Endothelial cell of umbilical vein (primary cell): ENCODE data around the gene ZNF519. TPM values are rescaled to one million over a fixed set of nuclear protein-coding genes. Genes with fewer than 3 reads are reported as not detected.
"Not testable (repeated sequence)": the region's sequence is repeated elsewhere in the genome, so short reads cannot be mapped to it uniquely, and the experiment has no call there.

ENCODE experiments used
- BruUV-seq: library from RNA; stranded (reverse); fragments of 400-500 nt; replicated peaks from 2 replicates; lab custom pipeline; 2021; lab: Mats Ljungman, UMichigan
- CTCF ChIA-PET: fragments of 300-600, 350-600 bp; sonication (Branson Sonifier 250); formaldehyde crosslinking; loops from one replicate; lab custom pipeline; 2021; ENCODE audit warnings: antibody characterized with exemption, inconsistent platforms; lab: Charles Lee
- POLR2A ChIA-PET: fragments of 300-600, 350-600 bp; sonication (Branson Sonifier 250); formaldehyde crosslinking; loops from one replicate; lab custom pipeline; 2021; ENCODE audit warnings: antibody characterized with exemption, inconsistent platforms; lab: Charles Lee
- DNase-seq: peaks from one replicate; pipeline ENCODE4 v3.0.0-alpha.2; 2011; ENCODE audit warnings: low read depth, low spot score
- FAIRE-seq: peaks from 2 replicates; lab custom pipeline; 2011; peaks lifted over from hg19 to GRCh38; lab: Jason Lieb, UNC
- H2AFZ ChIP-seq: 2 replicates; pipeline ENCODE4 v1.6.0; 2012; ENCODE audit warnings: low read depth, low read length, control low read depth, inconsistent platforms
- H3K27ac ChIP-seq: 2 replicates; pipeline ENCODE4 v1.5.1; 2011; ENCODE audit warnings: low read depth, mild to moderate bottlenecking, control low read depth, low read length, moderate library complexity; ENCODE audit not compliant: insufficient read depth
- H3K27me3 ChIP-seq, 2 experiments: 2 replicates each; pipeline versions ENCODE4 v1.6.0 to v1.6.1; 2011; ENCODE audit warnings: low read length in 2 of 2, mixed read lengths in 1 of 2; ENCODE audit not compliant: control insufficient read depth in 2 of 2, insufficient read depth in 2 of 2
- H3K36me3 ChIP-seq, 2 experiments: 2 replicates in 1 of 2; 3 replicates in 1 of 2; pipeline ENCODE4 v1.5.1; 2011; ENCODE audit warnings: low read length in 2 of 2, mild to moderate bottlenecking in 1 of 2, moderate library complexity in 1 of 2; ENCODE audit not compliant: control insufficient read depth in 2 of 2, insufficient read depth in 2 of 2; ENCODE audit errors: extremely low read depth in 1 of 2
- H3K4me1 ChIP-seq: 3 replicates; pipeline ENCODE4 v1.5.1; 2011; ENCODE audit warnings: mild to moderate bottlenecking, low read length; ENCODE audit not compliant: control insufficient read depth, insufficient read depth; ENCODE audit errors: extremely low read depth
- H3K4me2 ChIP-seq: 2 replicates; pipeline ENCODE4 v1.6.1; 2011; ENCODE audit warnings: low read length, control low read depth, mixed read lengths; ENCODE audit not compliant: insufficient read depth
- H3K4me3 ChIP-seq, 3 experiments: fragments of 200-600 bp in 1 of 3; sonication (generic), shearing (Covaris generic) in 1 of 3; replicated peaks in 1 of 3; 2 replicates each; pipeline ENCODE4 v1.5.1; 2011 to 2016; ENCODE audit warnings: control low read depth in 3 of 3, low read length in 3 of 3, mild to moderate bottlenecking in 2 of 3, inconsistent platforms in 1 of 3, low read depth in 1 of 3, moderate library complexity in 1 of 3; ENCODE audit not compliant: insufficient read depth in 1 of 3
- H3K79me2 ChIP-seq: 2 replicates; pipeline ENCODE4 v1.6.0; 2012; ENCODE audit warnings: low read length, inconsistent platforms; ENCODE audit not compliant: control insufficient read depth, insufficient read depth
- H3K9ac ChIP-seq: replicated peaks from 2 replicates; pipeline ENCODE3; 2011; ENCODE audit warnings: low read length, control low read depth; ENCODE audit not compliant: insufficient read depth; ENCODE audit errors: extremely low read depth
- H3K9me1 ChIP-seq: replicated peaks from 3 replicates; pipeline ENCODE4 v1.6.0; 2011; ENCODE audit warnings: mild to moderate bottlenecking, low read length; ENCODE audit not compliant: control insufficient read depth, insufficient read depth; ENCODE audit errors: extremely low read depth
- H3K9me3 ChIP-seq: replicated peaks from 2 replicates; pipeline ENCODE4 v1.5.1; 2012; ENCODE audit warnings: low read length, inconsistent platforms; ENCODE audit not compliant: control insufficient read depth, insufficient read depth
- H4K20me1 ChIP-seq: replicated peaks from 2 replicates; pipeline ENCODE3; 2011; ENCODE audit warnings: mild to moderate bottlenecking, low read length; ENCODE audit not compliant: control insufficient read depth, insufficient read depth; ENCODE audit errors: extremely low read depth
- EZH2 ChIP-seq: IDR thresholded peaks from 2 replicates; pipeline ENCODE4 v1.6.1; 2012; ENCODE audit warnings: borderline replicate concordance, low read depth, mild to moderate bottlenecking, moderate library complexity, low read length, inconsistent platforms; ENCODE audit not compliant: severe bottlenecking
- FOS ChIP-seq: IDR thresholded peaks from 2 replicates; pipeline ENCODE4 v1.6.1; 2011; ENCODE audit warnings: mild to moderate bottlenecking, low read length, moderate library complexity, borderline replicate concordance; ENCODE audit not compliant: insufficient read depth
- GATA2 ChIP-seq: IDR thresholded peaks from 2 replicates; pipeline ENCODE4 v1.7.0; 2011; ENCODE audit warnings: low read depth, mild to moderate bottlenecking, moderate library complexity, mixed read lengths, low read length; ENCODE audit not compliant: insufficient read length, insufficient read depth
- JUN ChIP-seq: IDR thresholded peaks from 2 replicates; pipeline ENCODE4 v1.6.1; 2011; ENCODE audit warnings: borderline replicate concordance, low read depth; ENCODE audit not compliant: insufficient read length, insufficient read depth
- MYC ChIP-seq: IDR thresholded peaks from one replicate; pipeline ENCODE4 v1.6.1; 2011; ENCODE audit warnings: mild to moderate bottlenecking, low read depth, low read length
- POLR2A ChIP-seq: IDR thresholded peaks from 2 replicates; pipeline ENCODE4 v1.6.1; 2012; ENCODE audit warnings: low read depth, mild to moderate bottlenecking, control low read depth, low read length
- POLR2AphosphoS5 ChIP-seq: IDR thresholded peaks from 2 replicates; pipeline ENCODE4 v1.6.1; 2012; ENCODE audit warnings: low read depth, mild to moderate bottlenecking, control low read depth, low read length, moderate library complexity; ENCODE audit not compliant: insufficient read depth
- dilution Hi-C: fragments of 300-500 bp; cut with MboI; formaldehyde crosslinking; loops from one replicate; pipeline ENCODE4 v1.15.0; 2019; ENCODE audit warnings: low sequenced_read_pairs; ENCODE audit not compliant: extremely low pct_ligation_motif_present
- intact Hi-C: fragments of 100-400 bp; cut with micrococcal nuclease; formaldehyde crosslinking; loops from one replicate; pipeline ENCODE4 v1.10.0; 2022
- polyA plus RNA-seq, 4 experiments: library from polyadenylated mRNA; depleted of rRNA in 3 of 4; stranded (reverse) in 3 of 4; unstranded in 1 of 4; fragments of >200 nt; gene quantifications; 2 replicates each; pipeline versions ENCODE4 v1.2.1 to v1.2.3, GENCODE V29; 2011 to 2012; ENCODE audit warnings: missing spikeins in 1 of 4
- total RNA-seq: library from RNA; stranded (reverse); gene quantifications from 2 replicates; pipeline ENCODE4 v1.2.3, GENCODE V29; 2021
- TF ChIP-seq, protein P1 (sequence below): IDR thresholded peaks from 2 replicates; pipeline ENCODE4 v1.6.1; 2011; ENCODE audit not compliant: insufficient read depth, insufficient read length
- TF ChIP-seq, protein P2 (sequence below), 2 donors: IDR thresholded peaks; 1 replicate in 1 of 2; 2 replicates in 1 of 2; pipeline ENCODE4 v1.5.1; 2011; ENCODE audit warnings: low read length in 2 of 2, mild to moderate bottlenecking in 2 of 2, moderate library complexity in 2 of 2, control low read depth in 1 of 2, inconsistent platforms in 1 of 2, low read depth in 1 of 2; ENCODE audit not compliant: insufficient read depth in 1 of 2; ENCODE audit errors: extremely low read depth in 1 of 2

ZNF519 gene
- total and polyA plus RNA-seq, 2 donors (not counting 3 experiments of a cell fraction or from before 2014, with no cell fraction given), result 2.1 to 7.1 TPM

DNA sequence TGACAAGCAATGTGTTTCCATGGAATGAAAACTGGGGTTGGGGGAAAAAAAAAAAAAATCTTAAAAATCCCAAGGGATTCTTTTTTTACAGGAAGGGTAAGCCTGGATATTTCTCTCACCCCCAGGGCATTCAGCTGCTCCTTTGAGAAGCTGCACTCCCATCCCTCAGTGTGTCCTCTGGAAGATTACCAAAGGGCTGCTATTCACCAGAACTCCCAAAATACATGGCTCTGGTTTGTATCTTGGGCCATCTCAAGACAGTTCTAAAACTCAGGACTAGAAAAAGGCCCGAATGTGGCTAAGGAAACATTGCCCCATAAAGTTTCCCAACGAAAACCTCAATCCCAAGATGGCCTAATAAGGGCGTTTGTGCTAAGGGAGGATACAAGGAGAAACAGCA, 1.4 kb downstream of the ZNF519 start:
- CTCF ChIA-PET, H3K4me1 ChIP-seq, H2AFZ ChIP-seq, H3K79me2 ChIP-seq, H3K27me3 ChIP-seq, H3K27ac ChIP-seq, H3K9me1 ChIP-seq, H3K4me2 ChIP-seq, H3K4me3 ChIP-seq, dilution Hi-C loops, H3K9ac ChIP-seq, H4K20me1 ChIP-seq, intact Hi-C loops, POLR2A ChIA-PET, H3K36me3 ChIP-seq, BruUV-seq, H3K9me3 ChIP-seq, DNase-seq: not testable (repeated sequence)
- peak; percentile 40 for FAIRE-seq

DNA sequence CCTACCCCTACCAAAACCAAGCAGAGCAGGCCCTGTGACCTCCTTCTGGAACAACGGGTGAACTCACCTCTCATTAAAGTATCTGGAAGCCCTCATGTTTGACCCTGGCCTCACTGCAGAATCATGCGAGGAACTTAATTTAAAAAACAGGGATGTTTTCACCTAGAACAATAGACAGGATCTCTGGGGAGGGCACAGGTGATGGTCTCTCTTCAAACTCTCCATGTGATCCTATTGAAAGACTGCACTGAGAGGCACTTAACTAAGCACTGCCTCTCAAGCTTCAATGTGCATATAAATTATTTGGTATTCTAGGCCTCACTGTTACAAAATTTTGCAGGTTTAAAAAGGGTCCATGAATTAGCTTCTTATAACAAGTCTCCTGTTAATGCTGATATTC, 7.5 kb downstream of the ZNF519 start:
- Histone ChIP-seq H2AFZ (no peak overlapping the region), H3K79me2 (no peaks in the 10 kb centered on the region), H3K4me1 (no peaks in the 10 kb centered on the region), H3K4me3 (no peak overlapping the region), H3K36me3 (no peaks in the 10 kb centered on the region), H3K27me3 (no peaks in the 10 kb centered on the region), H3K9me3 (no peaks in the 10 kb centered on the region), H4K20me1 (no peaks in the 10 kb centered on the region), H3K4me2 (no peak overlapping the region), H3K9me1 (no peaks in the 10 kb centered on the region), H3K9ac (no peak overlapping the region), H3K27ac (no peak overlapping the region)
- DNase-seq (no peak), FAIRE-seq (no peak)
- intact Hi-C loops, result no loop called here
- TF ChIP-seq POLR2AphosphoS5 (no peak), GATA2 (no peak), MYC (no peak), FOS (no peak), JUN (no peak), POLR2A (no peak), EZH2 (no peak)
- TF ChIP-seq, protein P1, sequence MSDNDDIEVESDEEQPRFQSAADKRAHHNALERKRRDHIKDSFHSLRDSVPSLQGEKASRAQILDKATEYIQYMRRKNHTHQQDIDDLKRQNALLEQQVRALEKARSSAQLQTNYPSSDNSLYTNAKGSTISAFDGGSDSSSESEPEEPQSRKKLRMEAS, result no peak
- TF ChIP-seq, protein P2, sequence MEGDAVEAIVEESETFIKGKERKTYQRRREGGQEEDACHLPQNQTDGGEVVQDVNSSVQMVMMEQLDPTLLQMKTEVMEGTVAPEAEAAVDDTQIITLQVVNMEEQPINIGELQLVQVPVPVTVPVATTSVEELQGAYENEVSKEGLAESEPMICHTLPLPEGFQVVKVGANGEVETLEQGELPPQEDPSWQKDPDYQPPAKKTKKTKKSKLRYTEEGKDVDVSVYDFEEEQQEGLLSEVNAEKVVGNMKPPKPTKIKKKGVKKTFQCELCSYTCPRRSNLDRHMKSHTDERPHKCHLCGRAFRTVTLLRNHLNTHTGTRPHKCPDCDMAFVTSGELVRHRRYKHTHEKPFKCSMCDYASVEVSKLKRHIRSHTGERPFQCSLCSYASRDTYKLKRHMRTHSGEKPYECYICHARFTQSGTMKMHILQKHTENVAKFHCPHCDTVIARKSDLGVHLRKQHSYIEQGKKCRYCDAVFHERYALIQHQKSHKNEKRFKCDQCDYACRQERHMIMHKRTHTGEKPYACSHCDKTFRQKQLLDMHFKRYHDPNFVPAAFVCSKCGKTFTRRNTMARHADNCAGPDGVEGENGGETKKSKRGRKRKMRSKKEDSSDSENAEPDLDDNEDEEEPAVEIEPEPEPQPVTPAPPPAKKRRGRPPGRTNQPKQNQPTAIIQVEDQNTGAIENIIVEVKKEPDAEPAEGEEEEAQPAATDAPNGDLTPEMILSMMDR (IDR thresholded peaks at IDR 0.05; ENCODE audit: extremely low read depth in 1 of 2, insufficient read depth in 1 of 2, low read depth in 1 of 2, low read length in 2 of 2), result no peak
- dilution Hi-C loops, result no loop called here
- ChIA-PET CTCF (no interaction called here), POLR2A (no interaction called here)
- no TSS peak for BruUV-seq
